GM11168 (cell line): ENCODE data around the gene DPEP3.

ENCODE experiments used
- in situ Hi-C: fragments of 300-500 bp; cut with MboI; formaldehyde crosslinking; loops from one replicate; pipeline ENCODE4 v1.12.0; 2022; ENCODE audit warnings: low sequenced_read_pairs; ENCODE audit not compliant: unreplicated experiment

Gene DPEP3

DNA sequence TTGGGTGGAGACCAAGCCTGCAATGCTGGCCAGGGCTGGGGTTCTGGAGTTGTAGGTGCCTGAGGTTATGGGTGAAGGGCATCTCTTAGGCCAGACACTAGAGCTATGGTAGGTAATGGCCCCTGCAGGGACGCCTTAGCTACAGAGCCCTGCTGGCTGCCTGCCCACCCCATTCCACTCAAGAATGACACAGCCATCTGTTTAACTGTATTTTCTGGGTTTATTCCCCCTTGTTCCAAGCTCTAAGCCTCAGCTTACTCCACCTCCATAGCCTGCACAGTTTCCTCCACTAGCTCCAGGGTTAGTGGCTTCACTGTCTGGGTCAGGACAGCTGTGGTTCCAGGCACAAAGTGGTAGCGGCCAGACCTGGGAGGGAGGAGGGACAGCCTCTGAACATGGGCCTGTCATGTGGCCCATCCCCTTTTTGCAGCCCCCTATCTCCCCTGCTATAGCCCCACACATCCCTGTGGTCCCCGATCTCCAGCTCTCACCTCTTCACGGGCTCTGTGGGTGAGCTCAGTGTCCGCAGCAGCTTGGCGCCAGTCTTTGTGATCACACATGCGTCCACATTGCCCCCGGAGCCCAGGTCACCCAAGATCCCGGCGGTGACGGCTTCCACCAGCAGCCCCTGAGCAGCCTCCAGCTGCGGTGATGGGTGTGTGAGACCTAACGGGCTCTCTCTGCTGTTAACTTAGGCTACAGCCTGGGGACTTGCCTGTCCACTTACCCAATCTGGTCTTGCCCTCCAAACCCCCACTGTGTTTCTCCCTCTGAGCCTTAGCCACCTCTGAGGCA is 45.8 kb downstream of the DPEP3 start:
- in situ Hi-C loops: no loop called here

DNA sequence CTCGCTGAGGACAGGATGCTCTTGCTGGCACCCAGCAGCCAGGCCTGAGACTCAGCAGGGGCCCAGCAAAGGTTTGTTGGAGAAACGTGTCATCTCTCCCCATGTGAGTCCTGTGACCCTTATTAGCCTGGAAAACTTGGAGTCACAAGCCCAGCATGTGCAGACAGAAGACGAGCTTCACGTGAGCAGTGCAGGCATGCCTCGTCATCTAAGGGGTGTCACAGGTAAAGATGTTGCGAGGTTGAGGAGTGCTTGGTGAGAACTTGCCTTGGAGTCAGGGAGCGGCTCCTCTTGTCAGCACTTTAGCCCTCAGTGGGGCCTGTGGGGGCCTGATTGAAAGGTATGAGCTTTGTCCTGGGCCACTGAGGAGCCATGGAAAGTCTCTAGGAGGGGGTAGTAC is 46.5 kb downstream of the DPEP3 start:
- in situ Hi-C loops: no loop called here

DNA sequence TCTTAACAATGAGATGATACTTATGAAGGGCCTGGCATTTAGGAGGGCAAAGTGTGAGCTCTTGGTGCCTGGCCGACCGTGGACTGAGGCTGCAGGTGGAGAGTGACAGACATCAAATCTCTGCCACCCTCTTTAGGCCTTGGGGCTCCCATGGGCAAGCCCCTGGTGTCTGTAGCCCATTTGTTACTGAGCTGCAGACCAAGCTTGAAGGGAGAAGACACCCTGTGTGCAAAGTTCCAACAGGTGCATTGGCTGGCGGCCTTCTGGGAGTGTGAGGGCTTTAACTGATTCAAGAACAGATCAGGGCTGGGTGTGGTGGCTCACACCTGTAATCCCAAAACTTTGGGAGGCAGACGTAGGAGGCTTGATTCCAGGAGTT is 47.8 kb downstream of the DPEP3 start:
- in situ Hi-C loops: no loop called here

DNA sequence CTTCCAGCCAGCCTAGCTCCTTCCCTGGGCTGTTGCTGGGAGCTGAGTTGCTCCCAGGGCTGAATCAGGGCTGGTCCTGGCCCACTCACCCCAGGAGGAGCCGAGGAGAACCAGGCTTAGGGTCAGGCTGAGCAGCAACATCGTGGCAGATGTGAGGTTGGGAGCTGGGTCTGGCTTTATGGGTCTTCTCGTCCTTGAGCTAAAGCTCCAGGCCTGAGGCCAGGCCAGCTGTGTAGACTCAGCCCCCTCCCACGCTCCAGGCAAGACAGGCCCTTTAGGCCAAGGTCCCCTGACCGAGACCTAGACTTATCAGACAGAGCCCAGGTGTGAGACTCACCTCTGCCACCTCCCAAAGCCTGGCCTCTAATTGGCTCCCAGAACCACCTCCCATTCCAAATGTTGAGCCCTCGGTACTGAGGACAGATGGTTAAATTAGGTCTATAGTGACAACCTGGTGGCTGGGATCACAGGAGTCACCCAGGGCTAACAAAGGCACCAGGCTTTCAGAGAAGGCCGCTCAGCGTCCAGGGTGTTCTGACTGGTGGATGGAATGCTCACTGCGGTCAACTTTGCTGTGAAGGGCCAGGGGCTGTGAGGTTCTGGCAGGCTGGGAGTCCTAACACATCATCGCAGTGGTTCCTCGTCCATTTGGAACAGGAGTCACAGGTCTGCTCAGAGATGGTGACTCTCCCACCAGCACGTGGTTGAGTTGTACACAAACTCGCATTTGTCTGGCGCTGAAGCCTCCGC is 48.4 kb downstream of the DPEP3 start, which contains the start of gene CTRL:
Gene CTRL (minus strand): TSS at position 151 of the 750 bp plus-strand sequence. CDS start 10 bp downstream, at position 141.
- in situ Hi-C loops: no loop called here

DNA sequence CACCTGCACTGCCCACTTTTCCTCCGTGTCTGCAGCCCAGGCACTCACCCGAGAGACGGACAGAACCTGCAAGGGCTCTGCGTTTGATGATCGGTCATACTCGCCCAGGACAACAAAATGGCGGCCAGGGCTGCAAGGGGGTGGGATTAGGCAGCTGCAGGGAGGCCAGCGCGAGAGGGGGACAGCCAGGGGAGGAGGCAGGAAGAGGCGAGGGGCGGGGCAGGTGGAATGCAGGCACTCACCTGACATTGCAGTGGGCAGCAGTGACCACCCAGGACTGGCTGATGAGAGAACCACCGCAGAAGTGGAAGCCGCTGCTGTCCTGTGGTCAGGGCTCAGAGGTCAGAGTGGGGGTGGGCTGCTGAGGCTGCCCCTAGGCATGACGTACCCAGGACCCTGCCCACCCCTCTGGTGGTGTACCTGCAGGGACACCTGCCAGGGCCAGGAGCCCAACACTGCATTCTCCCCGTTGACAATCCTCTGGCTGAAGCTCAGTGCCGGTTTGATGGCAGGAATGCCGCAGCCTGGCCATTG is 49.6 kb downstream of the DPEP3 start:
- in situ Hi-C loops: no loop called here

DNA sequence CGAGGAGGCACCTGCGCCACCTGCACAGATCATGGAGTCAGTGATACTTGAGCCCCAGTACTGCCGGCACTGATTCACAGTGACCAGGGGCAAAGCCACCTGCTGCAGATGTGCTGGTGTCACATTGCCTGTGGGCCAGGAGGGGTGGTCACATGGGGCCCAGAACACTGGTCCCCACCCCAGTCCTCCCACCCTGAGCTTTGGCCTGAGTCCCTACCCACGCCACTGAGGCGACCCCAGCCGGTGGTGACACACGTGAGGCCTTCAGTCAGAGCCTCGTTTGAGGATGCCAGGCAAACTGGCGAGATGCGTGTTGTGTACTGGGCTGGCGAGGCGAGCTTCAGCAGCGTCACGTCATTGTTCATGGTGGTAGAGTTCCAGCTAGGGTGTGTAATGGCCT is 50.1 kb downstream of the DPEP3 start:
- in situ Hi-C loops: no loop called here

DNA sequence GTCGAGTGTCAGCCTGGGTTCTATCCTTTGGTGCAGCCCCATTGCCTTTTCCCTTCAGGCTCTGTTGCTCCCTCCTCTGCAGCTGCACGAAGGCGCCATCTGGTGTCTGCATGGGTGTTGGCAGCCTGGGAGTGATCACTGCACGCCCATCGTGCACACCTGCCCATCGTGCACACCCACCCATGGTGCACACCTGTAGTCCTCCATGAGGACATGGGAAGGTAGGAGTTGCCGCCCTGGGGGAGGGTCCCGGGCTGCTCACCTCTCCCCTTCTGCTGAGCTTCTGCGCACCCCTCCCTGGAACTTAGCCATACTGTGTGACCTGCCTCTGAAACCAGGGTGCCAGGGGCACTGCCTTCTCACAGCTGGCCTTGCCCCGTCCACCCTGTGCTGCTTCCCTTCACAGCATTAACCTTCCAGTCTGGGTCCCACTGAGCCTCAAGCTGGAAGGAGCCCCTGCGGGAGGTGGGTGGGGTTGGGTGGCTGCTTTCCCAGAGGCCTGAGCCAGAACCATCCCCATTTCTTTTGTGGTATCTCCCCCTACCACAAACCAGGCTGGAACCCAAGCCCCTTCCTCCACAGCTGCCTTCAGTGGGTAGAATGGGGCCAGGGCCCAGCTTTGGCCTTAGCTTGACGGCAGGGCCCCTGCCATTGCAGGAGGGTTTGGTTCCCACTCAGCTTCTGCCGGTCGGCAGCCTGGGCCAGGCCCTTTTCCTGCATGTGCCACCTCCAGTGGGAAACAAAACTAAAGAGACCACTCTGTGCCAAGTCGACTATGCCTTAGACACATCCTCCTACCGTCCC is 51.5 kb downstream of the DPEP3 start:
- in situ Hi-C loops: no loop called here

DNA sequence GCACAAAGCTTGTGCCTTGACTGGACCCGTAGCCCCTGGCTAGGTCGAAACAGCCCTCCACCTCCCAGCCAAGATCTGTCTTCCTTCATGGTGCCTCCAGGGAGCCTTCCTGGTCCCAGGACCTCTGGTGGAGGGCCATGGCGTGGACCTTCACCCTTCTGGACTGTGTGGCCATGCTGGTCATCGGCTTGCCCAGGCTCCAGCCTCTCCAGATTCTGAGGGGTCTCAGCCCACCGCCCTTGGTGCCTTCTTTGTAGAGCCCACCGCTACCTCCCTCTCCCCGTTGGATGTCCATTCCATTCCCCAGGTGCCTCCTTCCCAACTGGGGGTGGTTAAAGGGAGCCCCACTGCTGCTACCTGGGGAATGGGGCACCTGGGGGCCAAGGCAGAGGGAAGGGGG is 52.2 kb downstream of the DPEP3 start:
- in situ Hi-C loops: no loop called here

DNA sequence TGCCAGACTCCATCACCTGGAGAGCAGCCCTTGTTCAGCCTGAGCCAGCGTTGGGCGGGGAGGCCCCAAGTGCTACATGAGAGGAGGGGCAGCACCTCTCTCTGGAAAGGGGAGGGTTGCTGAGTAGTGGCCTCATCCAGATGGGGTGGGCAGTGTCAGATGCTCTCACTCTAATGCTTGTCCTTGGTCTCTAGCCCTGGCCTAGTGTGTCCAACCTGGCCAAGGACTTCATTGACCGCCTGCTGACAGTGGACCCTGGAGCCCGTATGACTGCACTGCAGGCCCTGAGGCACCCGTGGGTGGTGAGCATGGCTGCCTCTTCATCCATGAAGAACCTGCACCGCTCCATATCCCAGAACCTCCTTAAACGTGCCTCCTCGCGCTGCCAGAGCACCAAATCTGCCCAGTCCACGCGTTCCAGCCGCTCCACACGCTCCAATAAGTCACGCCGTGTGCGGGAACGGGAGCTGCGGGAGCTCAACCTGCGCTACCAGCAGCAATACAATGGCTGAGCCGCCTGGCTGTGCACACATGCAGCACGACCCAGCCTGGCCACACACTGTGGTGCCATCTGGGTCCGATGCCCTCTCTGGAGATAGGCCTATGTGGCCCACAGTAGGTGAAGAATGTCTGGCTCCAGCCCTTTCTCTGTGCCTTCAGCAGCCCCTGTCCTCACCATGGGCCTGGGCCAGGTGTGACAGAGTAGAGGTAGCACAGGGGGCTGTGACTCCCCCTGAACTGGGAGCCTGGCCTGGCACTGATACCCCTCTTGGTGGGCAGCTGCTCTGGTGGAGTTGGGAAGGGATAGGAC is 53.0 kb downstream of the DPEP3 start:
- in situ Hi-C loops: no loop called here

DNA sequence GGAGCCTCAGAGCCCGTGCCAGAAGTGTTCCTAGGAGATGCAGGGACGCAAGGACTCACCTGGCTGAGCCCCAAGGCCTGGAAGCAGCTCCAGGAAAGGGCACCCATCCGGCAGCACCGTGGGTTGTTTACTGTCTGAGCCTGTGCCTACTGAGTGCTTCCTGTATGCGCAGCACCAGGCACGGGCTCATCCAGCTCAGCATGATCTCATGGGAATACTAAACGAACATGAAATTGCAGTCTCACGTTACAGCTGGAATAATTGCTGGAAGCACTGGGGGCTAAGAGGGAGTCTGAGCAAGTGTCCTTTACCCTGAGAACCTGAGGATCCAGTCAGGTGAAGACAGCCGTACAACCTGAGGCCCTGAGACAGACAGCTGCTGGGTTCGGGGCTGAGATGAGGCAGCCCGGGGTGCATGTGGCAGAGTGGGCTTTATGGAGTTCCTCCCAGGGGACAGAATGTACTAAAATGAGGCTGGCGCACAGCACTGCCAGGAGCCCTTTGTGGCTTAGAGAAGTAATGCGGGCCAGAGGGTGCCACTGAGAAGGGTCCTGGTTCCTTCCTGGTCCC is 54.0 kb downstream of the DPEP3 start:
- in situ Hi-C loops: no loop called here
